IMR-90 (cell line): ENCODE measurements around the gene CDKL4. TPM values are rescaled to one million over a fixed set of nuclear protein-coding genes. Genes with fewer than 3 reads are reported as not detected.

Experiments
- ATAC-seq: fragments of 200-7000 bp; cut with Tn5 transposase; 2 replicates; pipeline ENCODE4 v1.9.1; 2020; ENCODE audit warnings: low read depth, mild to moderate bottlenecking, moderate library complexity
- BruUV-seq: library from RNA; stranded (reverse); fragments of 400-500 nt; replicated peaks from 2 replicates; lab custom pipeline; 2021; lab: Mats Ljungman, UMichigan
- CTCF ChIA-PET: fragments of 300-600 bp; formaldehyde crosslinking; extraction: SDS; loops from one replicate; lab custom pipeline; 2021; ENCODE audit warnings: antibody characterized with exemption; lab: Yijun Ruan, JAX
- POLR2A ChIA-PET: fragments of 300-600 bp; sonication (Branson Sonifier 250); formaldehyde crosslinking; loops from one replicate; lab custom pipeline; 2022; ENCODE audit warnings: antibody characterized with exemption; ENCODE audit not compliant: unreplicated experiment; lab: Charles Lee
- DNase-seq: peaks from one replicate; pipeline ENCODE4 v3.0.0; 2013
- H2AFZ ChIP-seq: replicated peaks from 2 replicates; pipeline ENCODE3; 2013; ENCODE audit warnings: low read length, mild to moderate bottlenecking; ENCODE audit not compliant: poor library complexity
- H2AK5ac ChIP-seq: 2 replicates; pipeline ENCODE4 v1.6.1; 2013; ENCODE audit warnings: low read depth, low read length, inconsistent platforms
- H2AK9ac ChIP-seq: replicated peaks from 2 replicates; pipeline ENCODE3; 2013; ENCODE audit warnings: mild to moderate bottlenecking, low read depth, low read length, moderate library complexity; ENCODE audit not compliant: poor library complexity
- H2BK120ac ChIP-seq: 2 replicates; pipeline ENCODE4 v1.6.1; 2013; ENCODE audit warnings: low read depth, low read length, inconsistent platforms
- H2BK15ac ChIP-seq: 3 replicates; pipeline ENCODE4 v1.6.1; 2013; ENCODE audit warnings: low read depth, low read length, inconsistent platforms
- H2BK20ac ChIP-seq: 2 replicates; pipeline ENCODE4 v1.6.1; 2013; ENCODE audit warnings: low read depth, mild to moderate bottlenecking, inconsistent platforms, low read length, moderate library complexity
- H2BK5ac ChIP-seq: 2 replicates; pipeline ENCODE4 v1.6.1; 2013; ENCODE audit warnings: mild to moderate bottlenecking, low read depth, low read length, inconsistent platforms; ENCODE audit not compliant: poor library complexity, severe bottlenecking
- H3K14ac ChIP-seq: replicated peaks from 2 replicates; pipeline ENCODE4 v1.6.1; 2013; ENCODE audit warnings: low read depth, low read length, inconsistent platforms
- H3K18ac ChIP-seq: 2 replicates; pipeline ENCODE4 v1.6.1; 2013; ENCODE audit warnings: low read depth, low read length, control low read depth
- H3K23ac ChIP-seq: 2 replicates; pipeline ENCODE4 v1.6.1; 2013; ENCODE audit warnings: low read depth, low read length, inconsistent platforms
- H3K27ac ChIP-seq: 2 replicates; pipeline ENCODE4 v1.5.1; 2013; ENCODE audit warnings: mild to moderate bottlenecking, control low read depth, low read length; ENCODE audit not compliant: insufficient read depth
- H3K27me3 ChIP-seq: 2 replicates; pipeline ENCODE4 v1.6.1; 2013; ENCODE audit warnings: low read length; ENCODE audit not compliant: control insufficient read depth, insufficient read depth
- H3K36me3 ChIP-seq: 2 replicates; pipeline ENCODE4 v1.6.1; 2013; ENCODE audit warnings: low read length, mixed read lengths; ENCODE audit not compliant: control insufficient read depth, insufficient read depth
- H3K4ac ChIP-seq: 2 replicates; pipeline ENCODE4 v1.6.1; 2013; ENCODE audit warnings: low read depth, low read length, inconsistent platforms
- H3K4me1 ChIP-seq: 2 replicates; pipeline ENCODE4 v1.6.1; 2013; ENCODE audit warnings: low read length, mixed read lengths; ENCODE audit not compliant: control insufficient read depth, insufficient read depth
- H3K4me2 ChIP-seq: 2 replicates; pipeline ENCODE4 v1.6.1; 2013; ENCODE audit warnings: low read depth, mild to moderate bottlenecking, control low read depth, low read length, moderate library complexity
- H3K4me3 ChIP-seq: 2 replicates; pipeline ENCODE4 v1.5.1; 2013; ENCODE audit warnings: low read depth, mild to moderate bottlenecking, control low read depth, low read length, moderate library complexity; ENCODE audit not compliant: insufficient read depth
- H3K56ac ChIP-seq: 2 replicates; pipeline ENCODE4 v1.6.1; 2013; ENCODE audit warnings: low read length, inconsistent platforms; ENCODE audit not compliant: insufficient read depth; ENCODE audit errors: extremely low read depth
- H3K79me1 ChIP-seq, 2 experiments: 2 replicates each; pipeline ENCODE4 v1.6.1; 2013; ENCODE audit warnings: low read length in 2 of 2, inconsistent platforms in 1 of 2, low read depth in 1 of 2
- H3K9ac ChIP-seq: 2 replicates; pipeline ENCODE4 v1.6.1; 2013; ENCODE audit warnings: low read depth, low read length, control low read depth
- H3K9me1 ChIP-seq: 2 replicates; pipeline ENCODE4 v1.6.1; 2013; ENCODE audit warnings: low read length, inconsistent platforms; ENCODE audit not compliant: insufficient read depth
- H3K9me3 ChIP-seq: 2 replicates; pipeline ENCODE4 v1.6.1; 2013; ENCODE audit warnings: low read length; ENCODE audit not compliant: control insufficient read depth, insufficient read depth
- H4K20me1 ChIP-seq: 2 replicates; pipeline ENCODE4 v1.6.1; 2013; ENCODE audit warnings: low read length, inconsistent platforms; ENCODE audit not compliant: insufficient read depth
- H4K5ac ChIP-seq: 2 replicates; pipeline ENCODE4 v1.6.1; 2013; ENCODE audit warnings: mild to moderate bottlenecking, low read depth, low read length, control low read depth
- H4K8ac ChIP-seq, 2 experiments: 2 replicates each; pipeline ENCODE4 v1.6.1; 2013; ENCODE audit warnings: low read depth in 2 of 2, low read length in 2 of 2, control low read depth in 1 of 2, inconsistent platforms in 1 of 2
- H4K91ac ChIP-seq: 2 replicates; pipeline ENCODE4 v1.6.1; 2013; ENCODE audit warnings: low read depth, low read length, inconsistent platforms; ENCODE audit not compliant: insufficient read depth
- CEBPB ChIP-seq: IDR thresholded peaks from 2 replicates; pipeline ENCODE4 v1.6.1; 2012; ENCODE audit warnings: low read depth, low read length, improper control_type of control experiment
- CHD1 ChIP-seq: IDR thresholded peaks from 2 replicates; pipeline ENCODE4 v1.6.1; 2012; ENCODE audit warnings: low read depth, low read length, improper control_type of control experiment
- CTCF ChIP-seq: conservative IDR thresholded peaks from 2 replicates; pipeline ENCODE4 v1.5.1; 2012; ENCODE audit warnings: mild to moderate bottlenecking, low read depth, low read length, improper control_type of control experiment
- ELK1 ChIP-seq: fragments of 150-350 bp; IDR thresholded peaks from 2 replicates; pipeline ENCODE4 v1.6.1; 2016; ENCODE audit warnings: low read depth, mild to moderate bottlenecking, low read length, moderate library complexity, borderline replicate concordance
- MAZ ChIP-seq: IDR thresholded peaks from 2 replicates; pipeline ENCODE4 v1.6.1; 2012; ENCODE audit warnings: low read depth, mild to moderate bottlenecking, low read length, improper control_type of control experiment, moderate library complexity, borderline replicate concordance
- RCOR1 ChIP-seq: IDR thresholded peaks from 2 replicates; pipeline ENCODE4 v1.6.1; 2012; ENCODE audit warnings: mild to moderate bottlenecking, low read length, improper control_type of control experiment; ENCODE audit not compliant: insufficient replicate concordance
- SMC3 ChIP-seq: fragments of 150-350 bp; IDR thresholded peaks from 2 replicates; pipeline ENCODE4 v1.6.1; 2016; ENCODE audit warnings: low read depth, mild to moderate bottlenecking, antibody characterized with exemption, low read length, moderate library complexity
- USF2 ChIP-seq: fragments of 150-350 bp; IDR thresholded peaks from 2 replicates; pipeline ENCODE4 v1.6.1; 2017; ENCODE audit warnings: mild to moderate bottlenecking, antibody characterized with exemption, low read length, low read depth
- WGBS, 2 experiments: methylation state at CpG; one replicate each; pipeline versions ENCODE4 v1.1.5 to v1.1.7; 2013; ENCODE audit warnings: missing lambda C conversion rate in 2 of 2; ENCODE audit not compliant: insufficient read length in 1 of 2; ENCODE audit errors: extremely low coverage in 2 of 2; 5-methylcytosine and 5-hydroxymethylcytosine counted together
- dilution Hi-C: fragments of 300-500 bp; cut with HindIII; formaldehyde crosslinking; loops from one replicate; pipeline ENCODE4 v1.14.3; 2018; ENCODE audit warnings: low sequenced_read_pairs; ENCODE audit not compliant: unreplicated experiment
- in situ Hi-C: fragments of 300-500 bp; cut with MboI; formaldehyde crosslinking; loops from 3 replicates; pipeline ENCODE4 v1.14.3; 2019; ENCODE audit warnings: low sequenced_read_pairs, inconsistent platforms, mixed read lengths
- intact Hi-C: fragments of 100-400 bp; cut with micrococcal nuclease; formaldehyde crosslinking; loops from 2 replicates; pipeline ENCODE4 v1.10.0; 2022
- polyA plus RNA-seq, 3 experiments: library from polyadenylated mRNA; depleted of rRNA; stranded (reverse); fragments of >200 nt; gene quantifications; 2 replicates each; pipeline ENCODE4 v1.2.3, GENCODE V29; 2012; ENCODE audit warnings: low replicate concordance in 1 of 3
- total RNA-seq: library from RNA; depleted of rRNA; stranded (reverse); fragments of >200 nt; gene quantifications from 2 replicates; pipeline ENCODE4 v1.2.3, GENCODE V29; 2012

Gene CDKL4
- total and polyA plus RNA-seq, 2 of the 4 experiments (the other 2 are of a cell fraction), result not detected

- H3K9ac ChIP-seq, result no peak overlapping the region
Measured at GRCh38 chr2:39269941-39270340, 26.2 kb upstream of the CDKL4 start.

More at GRCh38 chr2:39269941-39270340, 26.2 kb upstream of the CDKL4 start:
- Histone ChIP-seq H4K5ac (no peak overlapping the region), H3K27me3 (no peaks in the 10 kb centered on the region), H3K23ac (no peak overlapping the region), H3K4me2 (no peak overlapping the region), H4K20me1 (no peaks in the 10 kb centered on the region; the same call in 1 of the 2 replicates), H2BK15ac (no peak overlapping the region), H3K27ac (no peak overlapping the region), H3K14ac (no peak overlapping the region), H2AK5ac (no peak overlapping the region), H3K4ac (no peak overlapping the region), H2BK20ac (no peak overlapping the region), H3K79me1 (peaks cover 5 to 22% of the 10 kb centered on the region in 2 experiments; a peak in 3 of 4 replicates), H3K18ac (no peak overlapping the region), H3K56ac (no peak overlapping the region), H3K9me3 (no peaks in the 10 kb centered on the region), H2AK9ac (no peak overlapping the region), H2BK5ac (no peak overlapping the region), H3K4me3 (no peak overlapping the region), H4K91ac (no peak overlapping the region), H3K4me1 (no peaks in the 10 kb centered on the region), H2BK120ac (no peak overlapping the region), H4K8ac (no peak overlapping the region), H3K9me1 (peaks cover 4% of the 10 kb centered on the region), H2AFZ (no peak overlapping the region), H3K36me3 (peaks cover 16% of the 10 kb centered on the region)
- TF ChIP-seq CEBPB (no peak), MAZ (no peak), CTCF (no peak), ELK1 (no peak), USF2 (no peak), SMC3 (no peak), RCOR1 (no peak), CHD1 (no peak)
- in situ Hi-C loops, result no loop called here
- POLR2A ChIA-PET, result no interaction called here
- BruUV-seq, result no TSS peak
- intact Hi-C loops, result no loop called here
- ATAC-seq (no peak), DNase-seq (no peak)
- CTCF ChIA-PET, result no interaction called here
- WGBS, 2 experiments, result no CpG with 5 or more reads among the region's 3 CpGs
- dilution Hi-C loops, result no loop called here
